NT2/D1 (cell line): ENCODE results near the gene DHX29.

Experiments
- SUZ12 ChIP-seq: IDR thresholded peaks from 2 replicates; pipeline ENCODE4 v1.6.1; 2011; ENCODE audit not compliant: insufficient read length, insufficient read depth; ENCODE audit errors: extremely low read depth
- YY1 ChIP-seq: IDR thresholded peaks from 2 replicates; pipeline ENCODE4 v1.6.1; 2011; ENCODE audit not compliant: insufficient read length, insufficient read depth
- ZNF274 ChIP-seq: IDR thresholded peaks from 2 replicates; pipeline ENCODE4 v1.6.1; 2011; ENCODE audit warnings: mild to moderate bottlenecking, low read depth, low read length

GRCh38 chr5:55223812-55224240 is 83.7 kb downstream of the DHX29 start:
- TF ChIP-seq ZNF274 = no peak
- TF ChIP-seq YY1 = no peak
- no peak for TF ChIP-seq SUZ12
